Measurements from ENCODE around the gene CPLANE1. TPM values are rescaled to one million over a fixed set of nuclear protein-coding genes. Genes with fewer than 3 reads are reported as not detected.
"Not testable (repeated sequence)": the region's sequence is repeated elsewhere in the genome, so short reads cannot be mapped to it uniquely, and the experiment has no call there.

The CPLANE1 gene
- total RNA-seq, 1 experiment from 2014 or later = 3.5 TPM

DNA sequence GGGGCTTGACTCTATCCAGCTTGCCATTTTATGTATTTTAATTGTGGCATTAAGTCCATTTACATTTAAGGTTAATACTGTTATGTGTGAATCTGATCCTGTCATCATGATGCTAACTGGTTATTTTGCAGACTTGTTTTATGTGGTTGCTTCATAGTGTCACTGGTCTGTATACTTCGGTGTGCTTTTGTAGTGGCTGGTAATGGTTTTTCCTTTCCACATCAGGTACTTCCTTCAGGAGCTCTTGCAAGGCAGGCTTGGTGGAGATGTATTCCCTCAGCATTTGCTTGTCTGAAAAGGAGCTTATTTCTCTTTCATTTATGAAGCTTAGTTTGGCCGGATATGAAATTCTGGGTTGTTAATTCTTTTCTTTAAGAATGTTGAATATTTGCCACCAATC lies 145.9 kb downstream of the CPLANE1 start:
- ChIA-PET POLR2A (no interaction called here), CTCF (no interaction called here), RAD21 (ENCODE audit: low non-redundant PET in 1 of 2, low total read pairs in 2 of 2, uncharacterized antibody in 2 of 2, unreplicated experiment in 2 of 2) (no interaction called here)
- Histone ChIP-seq H4K20me1 (ENCODE audit: insufficient read depth) (no peaks in the 10 kb centered on the region), H3K4me2 (ENCODE audit: low read length) (no peak overlapping the region), H3K9ac (ENCODE audit: low read length) (no peak overlapping the region), H2AFZ (ENCODE audit: low read depth, low read length, poor library complexity, severe bottlenecking) (no peak overlapping the region), H3K4me1 (ENCODE audit: control insufficient read depth in 1 of 2, insufficient read depth in 2 of 2, low read length in 2 of 2) (no peaks in the 10 kb centered on the region), H3K27ac (ENCODE audit: low read depth, low read length) (no peak overlapping the region), H3K79me2 (ENCODE audit: insufficient read depth, low read length) (no peaks in the 10 kb centered on the region), H3K36me3 (ENCODE audit: control insufficient read depth in 1 of 2, insufficient read depth in 2 of 2, low read length in 2 of 2) (no peaks in the 10 kb centered on the region; a peak in 1 of 4 replicates), H3K4me3 (replicated peaks in 1 of 2; ENCODE audit: low read depth in 1 of 2, low read length in 2 of 2) (no peak overlapping the region), H3K9me2 (ENCODE audit: insufficient read depth) (no peaks in the 10 kb centered on the region), H3K9me3 (ENCODE audit: control insufficient read depth in 1 of 2, insufficient read depth in 1 of 2, low read depth in 1 of 2, low read length in 2 of 2) (no peaks in the 10 kb centered on the region), H3K27me3 (ENCODE audit: insufficient read depth, low read length) (no peaks in the 10 kb centered on the region)
- DNase-seq (ENCODE audit: low read depth, low spot score) = no peak
- intact Hi-C loops (cut with micrococcal nuclease) = no loop called here
- BruUV-seq (replicated peaks) = no TSS peak
- no peak for ATAC-seq
- no peak for TF ChIP-seq ZNF274 (IDR thresholded peaks at IDR 0.05; ENCODE audit: low read depth, low read length)
- no peak for TF ChIP-seq SP1 (IDR thresholded peaks at IDR 0.05; ENCODE audit: low read depth)
- TF ChIP-seq, protein P1, sequence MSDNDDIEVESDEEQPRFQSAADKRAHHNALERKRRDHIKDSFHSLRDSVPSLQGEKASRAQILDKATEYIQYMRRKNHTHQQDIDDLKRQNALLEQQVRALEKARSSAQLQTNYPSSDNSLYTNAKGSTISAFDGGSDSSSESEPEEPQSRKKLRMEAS (IDR thresholded peaks at IDR 0.05) = no peak
- no peak for TF ChIP-seq CEBPB (IDR thresholded peaks at IDR 0.05; ENCODE audit: low read depth)
- no peak for TF ChIP-seq EZH2 (IDR thresholded peaks at IDR 0.05)
- TF ChIP-seq SRF (IDR thresholded peaks at IDR 0.05; ENCODE audit: low read depth) = no peak
- no peak for TF ChIP-seq CTCF (IDR thresholded peaks at IDR 0.05 in 2 of 3, conservative IDR thresholded peaks at IDR 0.05 in 1 of 3; ENCODE audit: borderline replicate concordance in 1 of 3, insufficient read depth in 1 of 3, low read depth in 2 of 3, low read length in 2 of 3)
- TF ChIP-seq EZH2phosphoT487 (IDR thresholded peaks at IDR 0.05; ENCODE audit: borderline replicate concordance) = no peak
- no peak for TF ChIP-seq POLR2AphosphoS5 (IDR thresholded peaks at IDR 0.05; ENCODE audit: low read depth, low read length)
- TF ChIP-seq CBX3 (IDR thresholded peaks at IDR 0.05; ENCODE audit: low read depth) = no peak
- TF ChIP-seq, protein P2, sequence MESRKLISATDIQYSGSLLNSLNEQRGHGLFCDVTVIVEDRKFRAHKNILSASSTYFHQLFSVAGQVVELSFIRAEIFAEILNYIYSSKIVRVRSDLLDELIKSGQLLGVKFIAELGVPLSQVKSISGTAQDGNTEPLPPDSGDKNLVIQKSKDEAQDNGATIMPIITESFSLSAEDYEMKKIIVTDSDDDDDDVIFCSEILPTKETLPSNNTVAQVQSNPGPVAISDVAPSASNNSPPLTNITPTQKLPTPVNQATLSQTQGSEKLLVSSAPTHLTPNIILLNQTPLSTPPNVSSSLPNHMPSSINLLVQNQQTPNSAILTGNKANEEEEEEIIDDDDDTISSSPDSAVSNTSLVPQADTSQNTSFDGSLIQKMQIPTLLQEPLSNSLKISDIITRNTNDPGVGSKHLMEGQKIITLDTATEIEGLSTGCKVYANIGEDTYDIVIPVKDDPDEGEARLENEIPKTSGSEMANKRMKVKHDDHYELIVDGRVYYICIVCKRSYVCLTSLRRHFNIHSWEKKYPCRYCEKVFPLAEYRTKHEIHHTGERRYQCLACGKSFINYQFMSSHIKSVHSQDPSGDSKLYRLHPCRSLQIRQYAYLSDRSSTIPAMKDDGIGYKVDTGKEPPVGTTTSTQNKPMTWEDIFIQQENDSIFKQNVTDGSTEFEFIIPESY (IDR thresholded peaks at IDR 0.05; ENCODE audit: extremely low read depth, insufficient replicate concordance, low read length) = no peak
- TF ChIP-seq, protein P3, sequence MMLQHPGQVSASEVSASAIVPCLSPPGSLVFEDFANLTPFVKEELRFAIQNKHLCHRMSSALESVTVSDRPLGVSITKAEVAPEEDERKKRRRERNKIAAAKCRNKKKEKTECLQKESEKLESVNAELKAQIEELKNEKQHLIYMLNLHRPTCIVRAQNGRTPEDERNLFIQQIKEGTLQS (IDR thresholded peaks at IDR 0.05) = no peak
- TF ChIP-seq POLR2A (IDR thresholded peaks at IDR 0.05; ENCODE audit: borderline replicate concordance, extremely low read depth, insufficient read depth, insufficient read length) = no peak

- H3K9me2 ChIP-seq (ENCODE audit: insufficient read depth); H3K4me3 ChIP-seq (replicated peaks in 1 of 2; ENCODE audit: low read depth in 1 of 2, low read length in 2 of 2); BruUV-seq (replicated peaks); H3K79me2 ChIP-seq (ENCODE audit: insufficient read depth, low read length); DNase-seq (ENCODE audit: low read depth, low spot score); CTCF ChIA-PET; H4K20me1 ChIP-seq (ENCODE audit: insufficient read depth); intact Hi-C loops (cut with micrococcal nuclease); H3K36me3 ChIP-seq (ENCODE audit: control insufficient read depth in 1 of 2, insufficient read depth in 2 of 2, low read length in 2 of 2); POLR2A ChIA-PET; H2AFZ ChIP-seq (ENCODE audit: low read depth, low read length, poor library complexity, severe bottlenecking); RAD21 ChIA-PET (ENCODE audit: low non-redundant PET in 1 of 2, low total read pairs in 2 of 2, uncharacterized antibody in 2 of 2, unreplicated experiment in 2 of 2); H3K4me2 ChIP-seq (ENCODE audit: low read length); H3K27me3 ChIP-seq (ENCODE audit: insufficient read depth, low read length); ATAC-seq; H3K9me3 ChIP-seq (ENCODE audit: control insufficient read depth in 1 of 2, insufficient read depth in 1 of 2, low read depth in 1 of 2, low read length in 2 of 2); H3K9ac ChIP-seq (ENCODE audit: low read length); H3K27ac ChIP-seq (ENCODE audit: low read depth, low read length); H3K4me1 ChIP-seq (ENCODE audit: control insufficient read depth in 1 of 2, insufficient read depth in 2 of 2, low read length in 2 of 2): not testable (repeated sequence)
These were observed 149.9 kb downstream of the CPLANE1 start for GRCh38 chr5:37099267-37099666.

Measured in HCT116 (cell line).